ENCODE results near the gene LDLRAD4.

Gene LDLRAD4

DNA sequence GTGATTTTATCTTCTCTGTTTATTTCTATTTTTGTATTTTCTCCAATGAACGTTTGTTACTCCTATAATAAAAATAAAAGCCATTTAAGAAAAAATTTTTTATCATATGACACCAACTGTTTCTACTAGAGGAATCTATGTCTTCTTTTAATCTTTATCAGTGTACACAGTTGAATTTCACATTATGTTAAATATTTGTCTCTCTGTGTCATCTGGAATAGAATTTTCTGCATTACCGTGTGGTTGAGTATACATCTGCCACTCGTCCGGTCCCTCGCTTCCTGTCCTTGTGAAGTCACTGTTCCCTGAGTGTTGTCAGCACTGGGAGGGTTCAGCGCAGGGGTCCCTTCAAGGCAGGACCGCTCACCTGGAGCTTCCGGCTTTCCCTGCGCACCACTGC, 99.2 kb downstream of the LDLRAD4 start:
- Histone ChIP-seq H3K36me3 (ENCODE audit: control insufficient read depth in 2 of 2, insufficient read depth in 2 of 2, low read length in 2 of 2) (peaks cover 0 to 6% of the 10 kb centered on the region in 2 donors), H3K9ac (ENCODE audit: low read depth in 1 of 2, low read length in 2 of 2) (no peak overlapping the region), H3K4me3 (ENCODE audit: low read length in 2 of 2) (no peak overlapping the region), H3K9me3 (ENCODE audit: control insufficient read depth in 2 of 2, low read length in 2 of 2) (peaks cover 0 to 3% of the 10 kb centered on the region in 2 donors), H3K4me1 (ENCODE audit: control insufficient read depth in 2 of 2, insufficient read depth in 2 of 2, low read length in 2 of 2) (no peaks in the 10 kb centered on the region), H3K27me3 (ENCODE audit: control insufficient read depth in 2 of 2, insufficient read depth in 2 of 2, low read length in 2 of 2) (no peaks in the 10 kb centered on the region), H3K27ac (ENCODE audit: low read depth in 2 of 2, low read length in 2 of 2) (no peak overlapping the region)

DNA sequence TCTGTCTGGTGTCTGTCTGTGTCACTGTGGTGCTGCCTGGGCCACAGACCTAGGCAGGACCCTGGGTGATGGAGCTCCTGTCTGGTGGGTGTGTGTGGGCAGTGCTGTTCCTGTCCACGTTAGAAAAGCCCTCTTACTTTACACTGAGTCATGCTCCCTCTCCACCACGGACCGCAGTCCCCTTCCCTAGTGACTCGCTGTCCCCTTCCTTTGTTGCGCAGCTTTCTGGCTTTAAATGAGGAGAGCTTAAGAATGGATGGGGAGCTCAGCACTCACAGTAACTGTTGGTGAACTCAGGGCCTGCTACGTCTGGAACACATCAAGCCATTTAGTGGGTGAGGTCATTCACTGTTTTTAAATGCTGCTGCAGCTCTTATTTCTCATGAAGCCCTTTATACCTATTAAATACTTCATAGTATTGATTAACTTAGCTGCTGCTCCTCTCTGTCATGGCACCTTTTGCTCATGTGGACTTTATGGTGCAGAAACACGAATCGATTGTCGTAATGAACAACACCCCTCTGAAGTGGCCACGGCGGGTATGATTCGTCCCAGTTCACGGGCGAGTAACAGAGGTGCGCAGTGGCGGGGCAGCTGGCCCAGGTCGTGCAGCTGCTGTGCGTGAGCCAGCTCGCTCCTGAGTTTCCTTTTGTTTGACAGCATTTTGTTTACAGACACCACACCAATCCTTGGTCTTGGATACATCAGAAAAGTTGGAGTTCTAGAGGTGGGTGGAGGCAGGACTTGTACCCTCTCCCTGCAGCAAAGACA, 100.4 kb downstream of the LDLRAD4 start:
- Histone ChIP-seq H3K27ac (ENCODE audit: low read depth in 2 of 2, low read length in 2 of 2) (no peak overlapping the region), H3K9me3 (ENCODE audit: control insufficient read depth in 2 of 2, low read length in 2 of 2) (peaks cover 0 to 3% of the 10 kb centered on the region in 2 donors), H3K9ac (ENCODE audit: low read depth in 1 of 2, low read length in 2 of 2) (no peak overlapping the region), H3K4me1 (ENCODE audit: control insufficient read depth in 2 of 2, insufficient read depth in 2 of 2, low read length in 2 of 2) (no peaks in the 10 kb centered on the region), H3K4me3 (ENCODE audit: low read length in 2 of 2) (no peak overlapping the region), H3K36me3 (ENCODE audit: control insufficient read depth in 2 of 2, insufficient read depth in 2 of 2, low read length in 2 of 2) (peaks cover 0 to 3% of the 10 kb centered on the region in 2 donors), H3K27me3 (ENCODE audit: control insufficient read depth in 2 of 2, insufficient read depth in 2 of 2, low read length in 2 of 2) (no peaks in the 10 kb centered on the region)

- H3K4me1 ChIP-seq (ENCODE audit: control insufficient read depth in 2 of 2, insufficient read depth in 2 of 2, low read length in 2 of 2) = no peaks in the 10 kb centered on the region
- H3K9ac ChIP-seq (ENCODE audit: low read depth in 1 of 2, low read length in 2 of 2) = no peak overlapping the region
- H3K27ac ChIP-seq (ENCODE audit: low read depth in 2 of 2, low read length in 2 of 2) = no peak overlapping the region
- H3K36me3 ChIP-seq (ENCODE audit: control insufficient read depth in 2 of 2, insufficient read depth in 2 of 2, low read length in 2 of 2) = no peaks in the 10 kb centered on the region
- no peaks in the 10 kb centered on the region for H3K27me3 ChIP-seq (ENCODE audit: control insufficient read depth in 2 of 2, insufficient read depth in 2 of 2, low read length in 2 of 2)
- H3K9me3 ChIP-seq (ENCODE audit: control insufficient read depth in 2 of 2, low read length in 2 of 2) = peaks cover 0 to 3% of the 10 kb centered on the region in 2 donors
- H3K4me3 ChIP-seq (ENCODE audit: low read length in 2 of 2) = no peak overlapping the region
These were observed 101.1 kb downstream of the LDLRAD4 start for GRCh38 chr18:13319629-13320028.

- no peak overlapping the region for H3K4me3 ChIP-seq (ENCODE audit: low read length in 2 of 2)
- H3K27me3 ChIP-seq (ENCODE audit: control insufficient read depth in 2 of 2, insufficient read depth in 2 of 2, low read length in 2 of 2) = no peaks in the 10 kb centered on the region
- H3K9me3 ChIP-seq (ENCODE audit: control insufficient read depth in 2 of 2, low read length in 2 of 2) = peaks cover 0 to 3% of the 10 kb centered on the region in 2 donors
- H3K27ac ChIP-seq (ENCODE audit: low read depth in 2 of 2, low read length in 2 of 2) = no peak overlapping the region
- H3K4me1 ChIP-seq (ENCODE audit: control insufficient read depth in 2 of 2, insufficient read depth in 2 of 2, low read length in 2 of 2) = no peaks in the 10 kb centered on the region
- H3K36me3 ChIP-seq (ENCODE audit: control insufficient read depth in 2 of 2, insufficient read depth in 2 of 2, low read length in 2 of 2) = no peaks in the 10 kb centered on the region
- no peak overlapping the region for H3K9ac ChIP-seq (ENCODE audit: low read depth in 1 of 2, low read length in 2 of 2)
These were observed 101.5 kb downstream of the LDLRAD4 start for GRCh38 chr18:13320096-13320495.

GRCh38 chr18:13320891-13321425, 102.4 kb downstream of the LDLRAD4 start:
- H3K9ac ChIP-seq (ENCODE audit: low read depth in 1 of 2, low read length in 2 of 2) = no peak overlapping the region
- peaks cover 0 to 1% of the 10 kb centered on the region in 2 donors for H3K9me3 ChIP-seq (ENCODE audit: control insufficient read depth in 2 of 2, low read length in 2 of 2)
- no peaks in the 10 kb centered on the region for H3K27me3 ChIP-seq (ENCODE audit: control insufficient read depth in 2 of 2, insufficient read depth in 2 of 2, low read length in 2 of 2)
- H3K36me3 ChIP-seq (ENCODE audit: control insufficient read depth in 2 of 2, insufficient read depth in 2 of 2, low read length in 2 of 2) = no peaks in the 10 kb centered on the region
- no peak overlapping the region for H3K27ac ChIP-seq (ENCODE audit: low read depth in 2 of 2, low read length in 2 of 2)
- H3K4me3 ChIP-seq (ENCODE audit: low read length in 2 of 2) = no peak overlapping the region
- H3K4me1 ChIP-seq (ENCODE audit: control insufficient read depth in 2 of 2, insufficient read depth in 2 of 2, low read length in 2 of 2) = no peaks in the 10 kb centered on the region

- no peak overlapping the region for H3K9ac ChIP-seq (ENCODE audit: low read depth in 1 of 2, low read length in 2 of 2)
- no peak overlapping the region for H3K4me3 ChIP-seq (ENCODE audit: low read length in 2 of 2)
- no peak overlapping the region for H3K27ac ChIP-seq (ENCODE audit: low read depth in 2 of 2, low read length in 2 of 2)
- no peaks in the 10 kb centered on the region for H3K27me3 ChIP-seq (ENCODE audit: control insufficient read depth in 2 of 2, insufficient read depth in 2 of 2, low read length in 2 of 2)
- H3K9me3 ChIP-seq (ENCODE audit: control insufficient read depth in 2 of 2, low read length in 2 of 2) = no peaks in the 10 kb centered on the region
- no peaks in the 10 kb centered on the region for H3K4me1 ChIP-seq (ENCODE audit: control insufficient read depth in 2 of 2, insufficient read depth in 2 of 2, low read length in 2 of 2)
- H3K36me3 ChIP-seq (ENCODE audit: control insufficient read depth in 2 of 2, insufficient read depth in 2 of 2, low read length in 2 of 2) = no peaks in the 10 kb centered on the region
These were observed 103.4 kb downstream of the LDLRAD4 start for GRCh38 chr18:13321923-13322322.

DNA sequence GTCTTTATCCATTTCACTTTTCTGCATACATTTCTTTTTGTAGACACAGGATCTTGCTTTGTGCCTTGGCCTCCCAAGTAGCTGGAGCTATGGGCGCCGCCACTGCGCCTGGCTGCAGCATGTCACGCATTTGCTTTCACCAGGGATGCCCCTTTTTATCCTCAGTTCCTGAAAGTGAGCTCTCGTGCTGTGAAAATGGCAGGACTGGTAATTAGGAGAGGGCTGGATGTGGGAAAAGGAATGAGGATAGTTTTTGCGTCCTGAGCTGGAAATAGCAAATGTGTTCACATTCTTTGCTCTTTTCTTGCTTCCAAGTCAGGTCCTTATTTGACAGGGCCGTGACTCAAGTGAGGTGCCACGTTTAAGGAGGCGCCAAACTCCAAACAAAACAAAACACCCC, 104.6 kb downstream of the LDLRAD4 start:
- no peaks in the 10 kb centered on the region for H3K9me3 ChIP-seq (ENCODE audit: control insufficient read depth in 2 of 2, low read length in 2 of 2)
- H3K4me1 ChIP-seq (ENCODE audit: control insufficient read depth in 2 of 2, insufficient read depth in 2 of 2, low read length in 2 of 2) = no peaks in the 10 kb centered on the region
- no peak overlapping the region for H3K27ac ChIP-seq (ENCODE audit: low read depth in 2 of 2, low read length in 2 of 2)
- no peak overlapping the region for H3K4me3 ChIP-seq (ENCODE audit: low read length in 2 of 2)
- H3K27me3 ChIP-seq (ENCODE audit: control insufficient read depth in 2 of 2, insufficient read depth in 2 of 2, low read length in 2 of 2) = no peaks in the 10 kb centered on the region
- H3K9ac ChIP-seq (ENCODE audit: low read depth in 1 of 2, low read length in 2 of 2) = no peak overlapping the region
- no peaks in the 10 kb centered on the region for H3K36me3 ChIP-seq (ENCODE audit: control insufficient read depth in 2 of 2, insufficient read depth in 2 of 2, low read length in 2 of 2)

DNA sequence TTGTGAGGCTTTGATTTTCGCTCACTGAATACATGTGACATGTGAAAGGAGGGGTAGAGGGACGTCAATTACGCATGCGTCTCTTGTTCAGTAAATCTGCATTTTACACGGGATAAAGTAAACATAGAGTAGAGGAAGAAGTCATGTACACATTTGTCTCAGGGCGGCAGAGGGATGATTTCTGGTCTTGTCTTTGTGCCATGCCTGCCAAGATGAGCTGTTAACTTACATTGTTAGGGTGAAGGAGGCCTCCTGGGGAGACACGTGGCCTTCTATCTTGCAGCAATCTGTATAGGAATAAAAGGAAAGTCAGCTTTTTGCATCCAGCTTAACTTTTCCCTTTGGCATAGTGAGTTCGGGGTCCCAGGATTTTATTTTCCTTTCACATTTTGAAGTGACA, 106.3 kb downstream of the LDLRAD4 start:
- H3K27ac ChIP-seq (ENCODE audit: low read depth in 2 of 2, low read length in 2 of 2) = no peak overlapping the region
- no peaks in the 10 kb centered on the region for H3K27me3 ChIP-seq (ENCODE audit: control insufficient read depth in 2 of 2, insufficient read depth in 2 of 2, low read length in 2 of 2)
- no peaks in the 10 kb centered on the region for H3K4me1 ChIP-seq (ENCODE audit: control insufficient read depth in 2 of 2, insufficient read depth in 2 of 2, low read length in 2 of 2)
- H3K36me3 ChIP-seq (ENCODE audit: control insufficient read depth in 2 of 2, insufficient read depth in 2 of 2, low read length in 2 of 2) = no peaks in the 10 kb centered on the region
- H3K4me3 ChIP-seq (ENCODE audit: low read length in 2 of 2) = no peak overlapping the region
- no peak overlapping the region for H3K9ac ChIP-seq (ENCODE audit: low read depth in 1 of 2, low read length in 2 of 2)
- no peaks in the 10 kb centered on the region for H3K9me3 ChIP-seq (ENCODE audit: control insufficient read depth in 2 of 2, low read length in 2 of 2)

GRCh38 chr18:13328213-13328612, 109.7 kb downstream of the LDLRAD4 start:
- Histone ChIP-seq H3K9me3 (ENCODE audit: control insufficient read depth in 2 of 2, low read length in 2 of 2) (no peaks in the 10 kb centered on the region), H3K9ac (ENCODE audit: low read depth in 1 of 2, low read length in 2 of 2) (no peak overlapping the region)

GRCh38 chr18:13330996-13331395, 112.4 kb downstream of the LDLRAD4 start:
- Histone ChIP-seq H3K9ac (ENCODE audit: low read depth in 1 of 2, low read length in 2 of 2) (no peak overlapping the region), H3K4me1 (ENCODE audit: control insufficient read depth in 2 of 2, insufficient read depth in 2 of 2, low read length in 2 of 2) (no peaks in the 10 kb centered on the region), H3K36me3 (ENCODE audit: control insufficient read depth in 2 of 2, insufficient read depth in 2 of 2, low read length in 2 of 2) (no peaks in the 10 kb centered on the region), H3K27ac (ENCODE audit: low read depth in 2 of 2, low read length in 2 of 2) (no peak overlapping the region), H3K27me3 (ENCODE audit: control insufficient read depth in 2 of 2, insufficient read depth in 2 of 2, low read length in 2 of 2) (no peaks in the 10 kb centered on the region), H3K9me3 (ENCODE audit: control insufficient read depth in 2 of 2, low read length in 2 of 2) (no peaks in the 10 kb centered on the region), H3K4me3 (ENCODE audit: low read length in 2 of 2) (no peak overlapping the region)

More at GRCh38 chr18:13328213-13328612, 109.7 kb downstream of the LDLRAD4 start:
- H3K27ac ChIP-seq (ENCODE audit: low read depth in 2 of 2, low read length in 2 of 2) = no peak overlapping the region
- no peaks in the 10 kb centered on the region for H3K4me1 ChIP-seq (ENCODE audit: control insufficient read depth in 2 of 2, insufficient read depth in 2 of 2, low read length in 2 of 2)
- H3K4me3 ChIP-seq (ENCODE audit: low read length in 2 of 2) = no peak overlapping the region
- no peaks in the 10 kb centered on the region for H3K36me3 ChIP-seq (ENCODE audit: control insufficient read depth in 2 of 2, insufficient read depth in 2 of 2, low read length in 2 of 2)
- no peaks in the 10 kb centered on the region for H3K27me3 ChIP-seq (ENCODE audit: control insufficient read depth in 2 of 2, insufficient read depth in 2 of 2, low read length in 2 of 2)
